AG09319 (cell line): ENCODE results near the gene HHATL.
"Not testable (repeated sequence)": the region's sequence is repeated elsewhere in the genome, so short reads cannot be mapped to it uniquely, and the experiment has no call there.

Experiments
- DNase-seq: peaks from one replicate; pipeline ENCODE4 v3.0.0-alpha.2; 2010; ENCODE audit warnings: low read depth; ENCODE audit errors: extremely low read depth
- TF ChIP-seq, protein P1 (sequence below): IDR thresholded peaks from 2 replicates; pipeline ENCODE4 v1.5.1; 2011; ENCODE audit warnings: low read depth, mild to moderate bottlenecking, inconsistent platforms, low read length, moderate library complexity

HHATL gene

DNA sequence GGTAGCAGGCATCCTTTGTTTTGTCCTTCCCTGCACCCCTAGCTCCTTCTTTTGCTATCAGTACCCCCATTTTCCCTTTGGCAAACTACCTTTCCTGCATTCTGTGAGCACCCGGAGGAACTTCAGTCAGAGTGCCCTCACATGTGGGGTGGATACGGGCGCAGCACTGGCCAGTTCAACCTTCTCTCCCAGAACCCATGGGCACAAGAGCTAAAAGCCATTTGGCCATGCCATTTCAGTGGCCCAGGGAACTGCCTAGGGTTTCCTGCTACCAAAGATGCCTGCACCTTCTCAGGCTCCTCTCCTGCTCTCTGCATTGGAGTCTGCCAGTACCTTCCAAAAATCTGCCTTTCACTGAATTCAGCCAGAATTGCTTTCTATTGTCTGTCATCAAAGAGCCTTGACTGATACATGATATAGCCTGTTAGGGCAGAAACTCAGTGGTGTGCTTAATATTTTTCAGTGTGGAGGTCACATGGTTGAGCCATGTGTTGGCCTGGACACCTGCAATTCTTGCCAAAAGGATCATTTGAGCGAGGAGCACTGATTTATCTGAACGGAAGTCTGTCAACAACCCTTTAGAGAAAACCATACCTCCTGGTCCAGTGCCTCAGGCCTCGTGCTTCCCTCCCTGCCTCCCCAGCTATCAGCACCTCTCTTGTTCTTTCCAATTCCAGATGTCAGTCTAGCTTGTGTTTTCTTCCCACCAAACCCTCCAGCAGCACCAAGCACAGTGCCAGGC lies 27.0 kb upstream of the HHATL start:
- TF ChIP-seq, protein P1, sequence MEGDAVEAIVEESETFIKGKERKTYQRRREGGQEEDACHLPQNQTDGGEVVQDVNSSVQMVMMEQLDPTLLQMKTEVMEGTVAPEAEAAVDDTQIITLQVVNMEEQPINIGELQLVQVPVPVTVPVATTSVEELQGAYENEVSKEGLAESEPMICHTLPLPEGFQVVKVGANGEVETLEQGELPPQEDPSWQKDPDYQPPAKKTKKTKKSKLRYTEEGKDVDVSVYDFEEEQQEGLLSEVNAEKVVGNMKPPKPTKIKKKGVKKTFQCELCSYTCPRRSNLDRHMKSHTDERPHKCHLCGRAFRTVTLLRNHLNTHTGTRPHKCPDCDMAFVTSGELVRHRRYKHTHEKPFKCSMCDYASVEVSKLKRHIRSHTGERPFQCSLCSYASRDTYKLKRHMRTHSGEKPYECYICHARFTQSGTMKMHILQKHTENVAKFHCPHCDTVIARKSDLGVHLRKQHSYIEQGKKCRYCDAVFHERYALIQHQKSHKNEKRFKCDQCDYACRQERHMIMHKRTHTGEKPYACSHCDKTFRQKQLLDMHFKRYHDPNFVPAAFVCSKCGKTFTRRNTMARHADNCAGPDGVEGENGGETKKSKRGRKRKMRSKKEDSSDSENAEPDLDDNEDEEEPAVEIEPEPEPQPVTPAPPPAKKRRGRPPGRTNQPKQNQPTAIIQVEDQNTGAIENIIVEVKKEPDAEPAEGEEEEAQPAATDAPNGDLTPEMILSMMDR = no peak
- no peak for DNase-seq

DNA sequence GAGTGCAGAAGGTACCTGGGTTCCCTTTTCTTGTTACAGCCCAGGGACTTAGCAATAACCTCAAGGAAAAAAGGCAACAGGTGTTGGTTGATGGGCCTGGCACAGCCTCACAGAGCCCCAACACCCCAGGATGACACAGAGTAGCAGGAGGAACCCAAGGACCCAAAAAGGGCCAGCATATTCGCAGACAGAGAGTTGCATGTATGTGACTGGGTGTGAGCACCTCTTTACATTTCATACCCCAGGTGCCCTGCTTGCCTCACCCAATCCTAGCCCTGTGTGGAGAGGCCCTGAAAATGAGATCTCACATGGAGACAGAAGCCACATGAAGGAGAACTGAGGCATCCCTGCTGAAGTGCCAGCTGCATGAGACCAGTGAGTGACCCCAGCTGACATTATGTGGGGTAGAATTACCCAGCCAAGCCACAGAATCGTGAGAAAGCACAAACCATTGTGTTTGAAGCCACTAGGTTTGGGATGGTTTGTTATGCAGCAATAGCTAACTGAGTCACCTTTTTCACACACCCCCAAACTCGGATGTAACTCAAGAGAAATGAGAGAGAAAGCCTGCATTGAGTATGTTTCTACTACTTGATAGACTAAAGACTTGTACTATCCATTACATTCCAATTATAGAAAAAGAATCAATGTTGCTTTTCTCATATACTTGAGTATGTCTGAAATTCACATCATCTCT lies 26.2 kb upstream of the HHATL start:
- TF ChIP-seq, protein P1 = no peak

DNA sequence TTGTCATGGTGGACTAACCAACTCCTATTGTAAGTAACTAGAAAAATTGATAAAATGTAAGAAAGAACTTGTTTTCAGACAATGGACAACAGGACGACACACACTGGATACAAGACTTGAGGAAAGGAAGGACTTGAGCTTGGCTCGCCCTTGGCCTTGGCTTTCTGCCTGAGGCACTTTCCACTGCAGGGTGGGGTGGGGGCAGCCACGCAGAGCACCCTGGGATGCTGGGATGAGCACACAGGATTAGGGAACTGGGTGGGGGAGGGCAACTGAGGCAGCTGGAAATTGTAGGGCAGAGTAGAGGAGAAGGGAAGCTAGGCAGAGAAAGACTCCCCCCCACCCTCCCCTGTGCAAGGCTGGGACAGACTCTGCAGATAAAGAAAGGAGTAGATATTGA lies 25.5 kb upstream of the HHATL start:
- TF ChIP-seq, protein P1 = no peak

More for the DNA sequence above, 26.2 kb upstream of the HHATL start:
- DNase-seq = no peak

DNA sequence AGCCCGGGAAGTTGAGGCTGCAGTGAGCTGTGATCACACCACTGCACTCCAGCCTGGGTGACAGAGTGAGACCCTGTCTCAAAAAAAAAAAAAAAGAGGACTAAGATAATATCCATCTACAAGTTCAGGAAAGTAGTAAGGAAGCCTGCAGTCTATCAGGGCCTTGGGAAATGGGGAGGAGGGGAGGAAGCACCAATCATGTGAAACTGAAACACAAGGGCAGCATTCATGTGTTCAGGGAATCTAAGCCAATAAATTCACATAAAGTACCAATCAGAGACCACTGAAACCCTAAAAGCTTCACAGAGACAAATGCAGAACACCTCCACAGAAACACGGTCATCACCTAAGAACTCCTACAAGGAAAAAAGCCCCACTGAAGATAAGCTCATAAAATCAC lies 22.9 kb upstream of the HHATL start:
- TF ChIP-seq, protein P1 = no peak
- DNase-seq = no peak

More for the DNA sequence above, 25.5 kb upstream of the HHATL start:
- no peak for DNase-seq

DNA sequence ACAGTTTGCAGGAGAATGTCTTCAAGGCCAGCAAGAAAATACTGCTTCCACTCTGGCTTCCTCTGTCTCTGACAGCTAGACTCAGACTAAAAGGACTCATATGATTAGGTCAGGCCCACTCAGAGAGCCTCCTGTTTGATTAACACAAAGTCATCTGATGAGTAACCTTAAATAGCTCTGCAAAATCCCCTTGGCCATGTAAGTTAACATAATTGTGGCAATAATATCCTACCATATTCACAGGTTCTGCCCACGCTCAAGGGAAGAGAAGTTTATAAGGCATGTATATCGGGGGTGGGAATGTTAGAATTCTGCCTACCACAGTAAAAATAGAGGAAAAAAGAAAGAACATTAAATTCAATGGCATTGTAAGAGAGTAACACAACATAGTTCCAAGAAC lies 20.6 kb upstream of the HHATL start:
- TF ChIP-seq, protein P1 = no peak
- no peak for DNase-seq

DNA sequence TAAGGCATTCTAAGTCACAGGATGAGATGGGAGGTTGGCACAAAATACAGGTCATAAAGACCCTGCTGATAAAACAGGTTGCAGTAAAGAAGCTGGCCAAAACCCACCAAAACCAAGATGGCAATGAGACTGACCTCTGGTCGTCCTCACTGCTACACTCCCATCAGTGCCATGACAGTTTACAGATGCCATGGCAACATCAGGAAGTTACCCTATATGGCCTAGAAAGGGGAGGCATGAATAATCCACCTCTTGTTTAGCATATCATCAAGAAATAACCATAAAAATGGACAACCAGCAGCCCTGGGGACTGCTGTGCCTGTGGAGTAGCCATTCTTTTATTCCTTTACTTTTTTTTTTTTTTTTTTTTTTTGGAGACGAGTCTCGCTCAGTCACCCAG lies 19.8 kb upstream of the HHATL start:
- not testable (repeated sequence) for DNase-seq

DNA sequence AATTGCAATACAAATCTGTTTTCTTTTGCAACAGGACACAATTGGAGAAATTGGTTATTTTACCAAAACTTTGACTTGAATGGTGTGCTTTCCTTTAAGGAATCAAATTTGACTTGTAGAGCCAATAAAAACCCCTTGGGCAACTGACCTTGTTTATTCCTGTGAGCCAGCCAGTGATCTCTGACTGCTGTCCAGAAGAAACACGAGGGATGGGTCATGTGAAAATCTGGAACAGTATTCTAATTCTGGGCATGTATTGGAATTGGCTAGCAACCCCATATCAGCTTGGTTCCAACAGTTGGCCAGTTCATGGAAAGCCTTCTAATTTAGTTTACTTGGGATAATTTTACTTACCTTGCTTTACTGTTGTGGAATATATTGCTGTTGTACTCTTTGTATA lies 19.1 kb upstream of the HHATL start:
- DNase-seq = no peak

More for the DNA sequence above, 19.1 kb upstream of the HHATL start:
- TF ChIP-seq, protein P1 = no peak
